D721Med (cell line): ENCODE data around the gene SPATA32.

Experiments
- DNase-seq: peaks from one replicate; pipeline ENCODE4 v3.0.0; 2011; ENCODE audit warnings: low spot score; ENCODE audit not compliant: insufficient read length
- FAIRE-seq: peaks from 2 replicates; lab custom pipeline; 2011; peaks lifted over from hg19 to GRCh38; lab: Jason Lieb, UNC
- CTCF ChIP-seq: IDR thresholded peaks from 2 replicates; pipeline ENCODE4 v1.5.1; 2012; ENCODE audit warnings: mild to moderate bottlenecking, control low read depth; ENCODE audit not compliant: insufficient read depth; ENCODE audit errors: missing control alignments

Gene SPATA32

GRCh38 chr17:45269912-45270311 lies 8.0 kb upstream of the SPATA32 start:
- TF ChIP-seq CTCF: no peak
- DNase-seq (no peak), FAIRE-seq (no peak)

- TF ChIP-seq CTCF: no peak
- FAIRE-seq (no peak), DNase-seq (no peak)
Observed at GRCh38 chr17:45267436-45268055, 5.7 kb upstream of the SPATA32 start.

- no peak for FAIRE-seq
- no peak for DNase-seq
- no peak for TF ChIP-seq CTCF
Observed at GRCh38 chr17:45266372-45266926, 4.6 kb upstream of the SPATA32 start.

GRCh38 chr17:45265821-45266220 lies 3.9 kb upstream of the SPATA32 start:
- no peak for TF ChIP-seq CTCF
- FAIRE-seq (no peak), DNase-seq (no peak)

- FAIRE-seq (no peak), DNase-seq (no peak)
- no peak for TF ChIP-seq CTCF
Observed at GRCh38 chr17:45264988-45265387, 3.1 kb upstream of the SPATA32 start.

- FAIRE-seq: no peak
Observed at GRCh38 chr17:45264430-45264829, 2.5 kb upstream of the SPATA32 start.

More at GRCh38 chr17:45264430-45264829, 2.5 kb upstream of the SPATA32 start:
- no peak for TF ChIP-seq CTCF
- DNase-seq: no peak
